GM12878 (cell line): Measurements from ENCODE around the gene SLC26A11. TPM values are rescaled to one million over a fixed set of nuclear protein-coding genes. Genes with fewer than 3 reads are reported as not detected.

ENCODE experiments used
- ATAC-seq: fragments of 200-7000 bp; cut with Tn5 transposase; 3 replicates; pipeline ENCODE4 v1.9.1; 2020; ENCODE audit warnings: mild to moderate bottlenecking, moderate library complexity
- BruUV-seq: library from RNA; stranded (reverse); fragments of 400-500 nt; replicated peaks from 2 replicates; lab custom pipeline; 2021; lab: Mats Ljungman, UMichigan
- CTCF ChIA-PET: fragments of 300-600 bp; sonication (Branson Sonifier 250); formaldehyde crosslinking; extraction: SDS; loops from one replicate; lab custom pipeline; 2021; ENCODE audit warnings: inconsistent platforms; lab: Yijun Ruan, JAX
- POLR2A ChIA-PET: fragments of 350-600 bp; formaldehyde crosslinking; extraction: SDS; loops from one replicate; lab custom pipeline; 2021; ENCODE audit warnings: inconsistent platforms; lab: Charles Lee
- RAD21 ChIA-PET: fragments of 300-600 bp; sonication (Branson Sonifier 250); formaldehyde crosslinking; loops from one replicate; lab custom pipeline; 2023; ENCODE audit warnings: antibody characterized with exemption; ENCODE audit not compliant: unreplicated experiment; lab: Charles Lee
- SMC1A ChIA-PET: fragments of 300-600 bp; sonication (Branson Sonifier 250); formaldehyde crosslinking; loops from one replicate; lab custom pipeline; 2023; ENCODE audit not compliant: unreplicated experiment, uncharacterized antibody; lab: Charles Lee
- DNase-seq: peaks from one replicate; pipeline ENCODE4 v3.0.0-alpha.2; 2011; ENCODE audit warnings: low read depth, low spot score
- FAIRE-seq: peaks from 3 replicates; lab custom pipeline; 2011; peaks lifted over from hg19 to GRCh38; lab: Jason Lieb, UNC
- H2AFZ ChIP-seq: 2 replicates; pipeline ENCODE4 v1.6.0; 2011; ENCODE audit warnings: low read depth, low read length, control low read depth; ENCODE audit not compliant: control insufficient read depth
- H3K27ac ChIP-seq: 2 replicates; pipeline ENCODE4 v1.5.1; 2011; ENCODE audit warnings: control low read depth; ENCODE audit not compliant: control insufficient read depth, insufficient read depth
- H3K27me3 ChIP-seq, 2 experiments: replicated peaks in 1 of 2; 2 replicates each; pipeline versions ENCODE4 v1.6.0 to v1.6.1; 2011; ENCODE audit warnings: low read length in 1 of 2; ENCODE audit not compliant: control insufficient read depth in 2 of 2, insufficient read depth in 2 of 2
- H3K36me3 ChIP-seq, 2 experiments: 2 replicates each; pipeline ENCODE4 v1.5.1; 2011; ENCODE audit warnings: low read length in 1 of 2; ENCODE audit not compliant: control insufficient read depth in 2 of 2, insufficient read depth in 2 of 2
- H3K4me1 ChIP-seq: 2 replicates; pipeline ENCODE4 v1.6.1; 2011; ENCODE audit warnings: mild to moderate bottlenecking, low read length, moderate library complexity, mixed read lengths; ENCODE audit not compliant: control insufficient read depth, insufficient read depth
- H3K4me2 ChIP-seq: 2 replicates; pipeline ENCODE4 v1.6.0; 2011; ENCODE audit warnings: control low read depth; ENCODE audit not compliant: control insufficient read depth, insufficient read depth
- H3K4me3 ChIP-seq: fragments of 200-600 bp; sonication (generic); 2 replicates; pipeline ENCODE4 v1.5.1; 2016
- H3K79me2 ChIP-seq: 2 replicates; pipeline ENCODE4 v1.6.0; 2011; ENCODE audit warnings: low read length; ENCODE audit not compliant: control insufficient read depth, insufficient read depth
- H3K9ac ChIP-seq: 2 replicates; pipeline ENCODE4 v1.8.0; 2011; ENCODE audit warnings: low read length, control low read depth, mixed read lengths; ENCODE audit not compliant: control insufficient read depth, insufficient read depth
- H3K9me3 ChIP-seq: replicated peaks from 3 replicates; pipeline ENCODE4 v1.5.1; 2011; ENCODE audit warnings: mild to moderate bottlenecking, low read length; ENCODE audit not compliant: control insufficient read depth, insufficient read depth
- H4K20me1 ChIP-seq: 2 replicates; pipeline ENCODE4 v1.6.0; 2011; ENCODE audit not compliant: control insufficient read depth, insufficient read depth
- BRCA1 ChIP-seq: IDR thresholded peaks from 2 replicates; pipeline ENCODE4 v1.6.1; 2011; ENCODE audit warnings: low read depth, low read length, improper control_type of control experiment
- DPF2 ChIP-seq: fragments of 450-650 bp; IDR thresholded peaks from 2 replicates; pipeline ENCODE4 v1.6.1; 2017; ENCODE audit warnings: mild to moderate bottlenecking
- FOS ChIP-seq: IDR thresholded peaks from 3 replicates; pipeline ENCODE4 v1.6.1; 2011; ENCODE audit warnings: borderline replicate concordance; ENCODE audit not compliant: insufficient read length; ENCODE audit errors: extremely low read depth
- FOXK2 ChIP-seq: fragments of 450-650 bp; IDR thresholded peaks from 2 replicates; pipeline ENCODE4 v1.6.1; 2017; ENCODE audit warnings: mild to moderate bottlenecking, moderate library complexity
- FOXM1 ChIP-seq: IDR thresholded peaks from 2 replicates; pipeline ENCODE4 v1.6.1; 2012; ENCODE audit warnings: low read depth, mild to moderate bottlenecking, inconsistent platforms, low read length, moderate library complexity
- HCFC1 ChIP-seq: fragments of 150-350 bp; IDR thresholded peaks from 2 replicates; pipeline ENCODE4 v1.6.1; 2014; ENCODE audit warnings: low read length
- IKZF2 ChIP-seq, 2 experiments: fragments of 450-650 bp; IDR thresholded peaks; 2 replicates each; pipeline ENCODE4 v1.6.1; 2017; ENCODE audit warnings: mild to moderate bottlenecking in 2 of 2, moderate library complexity in 2 of 2
- KLF5 ChIP-seq: fragments of 450-650 bp; IDR thresholded peaks from 2 replicates; pipeline ENCODE4 v1.6.1; 2014; ENCODE audit warnings: mild to moderate bottlenecking; ENCODE audit not compliant: partially characterized antibody
- LARP7 ChIP-seq: fragments of 450-650 bp; IDR thresholded peaks from 2 replicates; pipeline ENCODE4 v1.6.1; 2017; ENCODE audit warnings: mild to moderate bottlenecking
- NBN ChIP-seq: fragments of 450-650 bp; IDR thresholded peaks from 2 replicates; pipeline ENCODE4 v1.6.1; 2016
- RUNX3 ChIP-seq: IDR thresholded peaks from 2 replicates; pipeline ENCODE4 v1.6.1; 2012; ENCODE audit warnings: low read length, inconsistent platforms
- WRNIP1 ChIP-seq: IDR thresholded peaks from 2 replicates; pipeline ENCODE4 v1.6.1; 2011; ENCODE audit warnings: low read depth, low read length, improper control_type of control experiment, borderline replicate concordance
- WGBS: methylation state at CpG from one replicate; pipeline ENCODE4 v1.1.6; 2016; ENCODE audit warnings: low lambda C conversion rate; ENCODE audit not compliant: insufficient replicate concordance, insufficient coverage; ENCODE audit errors: missing lambda C conversion rate; 5-methylcytosine and 5-hydroxymethylcytosine counted together
- in situ Hi-C: fragments of 300-500 bp; cut with MboI; formaldehyde crosslinking; loops from 9 replicates; pipeline ENCODE4 v1.14.3; 2018; ENCODE audit warnings: mixed read lengths
- intact Hi-C: fragments of 100-400 bp; cut with micrococcal nuclease; formaldehyde crosslinking; loops from one replicate; pipeline ENCODE4 v1.14.2; 2022; ENCODE audit not compliant: unreplicated experiment
- polyA plus RNA-seq, 11 experiments: library from polyadenylated mRNA; depleted of rRNA in 4 of 11; unstranded in 6 of 11; stranded (reverse) in 5 of 11; fragments of >200 nt; fragmentation: Nextera tagmentation in 4 of 11; fragmentation: Illumina TruSeq in 1 of 11; extraction: Ambion mirVana in 4 of 11; extraction: Trizol in 1 of 11; gene quantifications; 1 replicate in 1 of 11; 2 replicates in 10 of 11; pipeline versions ENCODE4 v1.2.1 to v1.2.3, GENCODE V29; 2011 to 2016; ENCODE audit warnings: inconsistent platforms in 2 of 11, missing spikeins in 2 of 11, low read depth in 1 of 11
- total RNA-seq, 4 experiments: library from RNA; depleted of rRNA in 3 of 4; stranded (reverse); fragments of >200 nt in 3 of 4; fragmentation: Illumina TruSeq in 1 of 4; extraction: Trizol in 1 of 4; gene quantifications; 2 replicates each; pipeline versions ENCODE4 v1.2.1 to v1.2.3, GENCODE V29; 2013 to 2021
- TF ChIP-seq, protein P1 (sequence below): IDR thresholded peaks from 2 replicates; pipeline ENCODE4 v1.6.1; 2011; ENCODE audit warnings: low read depth, low read length, improper control_type of control experiment, borderline replicate concordance
- TF ChIP-seq, protein P2 (sequence below): fragments of 450-650 bp; IDR thresholded peaks from 2 replicates; pipeline ENCODE4 v1.6.1; 2017; ENCODE audit warnings: low read depth, mild to moderate bottlenecking, moderate library complexity

SLC26A11 gene
- total and polyA plus RNA-seq, 10 of the 15 experiments (the other 5 are each of a cell fraction or from before 2014, with no cell fraction given), result 0.05 to 4.1 (median 1.2) TPM; not detected in 1

DNA sequence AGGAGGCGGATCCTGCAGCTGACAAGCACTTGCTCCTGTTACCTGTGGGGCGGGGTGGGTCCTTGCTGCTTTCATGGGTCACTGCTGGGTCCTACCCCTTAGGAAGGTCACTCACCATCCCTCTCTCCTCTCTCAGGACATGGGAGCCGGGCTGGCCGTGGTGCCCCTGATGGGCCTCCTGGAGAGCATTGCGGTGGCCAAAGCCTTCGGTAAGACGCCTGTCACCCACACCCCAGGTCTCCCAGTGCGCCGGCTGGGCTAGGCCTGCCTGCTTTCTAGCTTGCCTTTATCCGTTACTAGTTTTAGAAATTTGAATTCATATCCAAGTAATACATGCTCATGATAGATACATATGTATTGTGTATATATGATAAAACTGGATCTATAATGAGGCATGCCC lies 17.2 kb downstream of the SLC26A11 start:
- POLR2A ChIA-PET, result no interaction called here
- Histone ChIP-seq H3K4me3 (no peak overlapping the region), H3K4me1 (no peaks in the 10 kb centered on the region), H4K20me1 (no peaks in the 10 kb centered on the region), H2AFZ (no peak overlapping the region), H3K9me3 (peaks cover 7% of the 10 kb centered on the region; the same call in 2 of the 3 replicates), H3K27me3 (no peaks in the 10 kb centered on the region), H3K79me2 (no peaks in the 10 kb centered on the region), H3K27ac (no peak overlapping the region), H3K4me2 (no peak overlapping the region), H3K9ac (no peak overlapping the region), H3K36me3 (no peaks in the 10 kb centered on the region)
- no TSS peak for BruUV-seq
- in situ Hi-C loops (no loop called here), intact Hi-C loops (no loop called here)
- TF ChIP-seq, protein P1, sequence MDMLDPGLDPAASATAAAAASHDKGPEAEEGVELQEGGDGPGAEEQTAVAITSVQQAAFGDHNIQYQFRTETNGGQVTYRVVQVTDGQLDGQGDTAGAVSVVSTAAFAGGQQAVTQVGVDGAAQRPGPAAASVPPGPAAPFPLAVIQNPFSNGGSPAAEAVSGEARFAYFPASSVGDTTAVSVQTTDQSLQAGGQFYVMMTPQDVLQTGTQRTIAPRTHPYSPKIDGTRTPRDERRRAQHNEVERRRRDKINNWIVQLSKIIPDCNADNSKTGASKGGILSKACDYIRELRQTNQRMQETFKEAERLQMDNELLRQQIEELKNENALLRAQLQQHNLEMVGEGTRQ, result no peak
- no peak for TF ChIP-seq HCFC1
- no peak for TF ChIP-seq BRCA1
- no peak for TF ChIP-seq FOS
- TF ChIP-seq WRNIP1, result no peak
- no peak for TF ChIP-seq IKZF2 (IDR thresholded peaks at IDR 0.05)
- TF ChIP-seq NBN, result no peak
- no peak for TF ChIP-seq KLF5
- no peak for TF ChIP-seq LARP7
- TF ChIP-seq DPF2, result no peak
- TF ChIP-seq RUNX3, result no peak
- TF ChIP-seq, protein P2, sequence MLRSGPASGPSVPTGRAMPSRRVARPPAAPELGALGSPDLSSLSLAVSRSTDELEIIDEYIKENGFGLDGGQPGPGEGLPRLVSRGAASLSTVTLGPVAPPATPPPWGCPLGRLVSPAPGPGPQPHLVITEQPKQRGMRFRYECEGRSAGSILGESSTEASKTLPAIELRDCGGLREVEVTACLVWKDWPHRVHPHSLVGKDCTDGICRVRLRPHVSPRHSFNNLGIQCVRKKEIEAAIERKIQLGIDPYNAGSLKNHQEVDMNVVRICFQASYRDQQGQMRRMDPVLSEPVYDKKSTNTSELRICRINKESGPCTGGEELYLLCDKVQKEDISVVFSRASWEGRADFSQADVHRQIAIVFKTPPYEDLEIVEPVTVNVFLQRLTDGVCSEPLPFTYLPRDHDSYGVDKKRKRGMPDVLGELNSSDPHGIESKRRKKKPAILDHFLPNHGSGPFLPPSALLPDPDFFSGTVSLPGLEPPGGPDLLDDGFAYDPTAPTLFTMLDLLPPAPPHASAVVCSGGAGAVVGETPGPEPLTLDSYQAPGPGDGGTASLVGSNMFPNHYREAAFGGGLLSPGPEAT, result no peak
- no peak for TF ChIP-seq FOXK2
- no peak for TF ChIP-seq FOXM1
- RAD21 ChIA-PET, result interaction anchor here (1.0 kb wide), 1 partner anchor 42 kb away, joined by 3 read pairs; no protein-coding TSS in a partner anchor
- 76% methylated on average over 10 of the region's 10 CpGs for WGBS
- CTCF ChIA-PET, result no interaction called here
- no peak for FAIRE-seq
- SMC1A ChIA-PET, result no interaction called here
- ATAC-seq, result no peak
- DNase-seq, result no peak
